HEK293 (cell line): ENCODE data around the gene CLEC1A.

Experiments used
- CTCF ChIA-PET: fragments of 350-600 bp; formaldehyde crosslinking; extraction: SDS; loops from one replicate; lab custom pipeline; 2021; ENCODE audit warnings: antibody characterized with exemption; lab: Yijun Ruan, JAX
- POLR2A ChIA-PET: fragments of 300-600 bp; formaldehyde crosslinking; extraction: SDS; loops from one replicate; lab custom pipeline; 2020; ENCODE audit warnings: antibody characterized with exemption, inconsistent platforms; lab: Yijun Ruan, JAX
- H3K27ac ChIP-seq: fragments of 200-500 bp; sonication (Bioruptor generic); 2 replicates; pipeline ENCODE4 v1.5.1; 2014; ENCODE audit warnings: low read depth, low read length, control low read depth, inconsistent platforms; ENCODE audit errors: extremely low read depth
- H3K36me3 ChIP-seq, 2 experiments: fragments of 200-500 bp in 1 of 2; sonication (Bioruptor generic) in 1 of 2; 1 replicate in 1 of 2; 2 replicates in 1 of 2; pipeline ENCODE4 v1.5.1; 2014 to 2017; ENCODE audit warnings: inconsistent platforms in 2 of 2, low read length in 2 of 2; ENCODE audit not compliant: control insufficient read depth in 2 of 2, insufficient read depth in 1 of 2
- H3K4me1 ChIP-seq: fragments of 200-500 bp; sonication (Bioruptor generic); 2 replicates; pipeline ENCODE4 v1.5.1; 2014; ENCODE audit warnings: mild to moderate bottlenecking, low read length, inconsistent platforms; ENCODE audit not compliant: control insufficient read depth, insufficient read depth
- H3K4me3 ChIP-seq: 2 replicates; pipeline ENCODE4 v1.5.1; 2011; ENCODE audit warnings: low read depth, mild to moderate bottlenecking, control low read depth, low read length, moderate library complexity
- H3K9me3 ChIP-seq: fragments of 200-500 bp; sonication (Bioruptor generic); 2 replicates; pipeline ENCODE4 v1.5.1; 2014; ENCODE audit warnings: low read depth, low read length, inconsistent platforms; ENCODE audit not compliant: control insufficient read depth, insufficient read depth
- ATF2 ChIP-seq: fragments of 450-650 bp; formaldehyde crosslinking; IDR thresholded peaks from 2 replicates; pipeline ENCODE4 v1.5.1; 2016; ENCODE audit warnings: missing biosample characterization, missing genetic modification characterization, low read depth
- BCL11B ChIP-seq: fragments of 450-650 bp; formaldehyde crosslinking; IDR thresholded peaks from 2 replicates; pipeline ENCODE4 v1.5.1; 2016; ENCODE audit warnings: low read depth, missing biosample characterization, missing genetic modification characterization
- GLIS2 ChIP-seq: fragments of 450-650 bp; formaldehyde crosslinking; IDR thresholded peaks from 2 replicates; pipeline ENCODE4 v1.5.1; 2016; ENCODE audit warnings: missing biosample characterization, missing genetic modification characterization
- IKZF3 ChIP-seq: fragments of 450-650 bp; IDR thresholded peaks from 2 replicates; pipeline ENCODE4 v1.5.0; 2018; ENCODE audit warnings: missing biosample characterization, mild to moderate bottlenecking, missing genetic modification characterization, moderate library complexity
- PRDM10 ChIP-seq: fragments of 450-650 bp; formaldehyde crosslinking; IDR thresholded peaks from 2 replicates; pipeline ENCODE4 v1.5.1; 2016; ENCODE audit warnings: missing biosample characterization, missing genetic modification characterization
- SP7 ChIP-seq: fragments of 450-650 bp; formaldehyde crosslinking; IDR thresholded peaks from 2 replicates; pipeline ENCODE4 v1.5.1; 2016; ENCODE audit warnings: missing biosample characterization, missing genetic modification characterization
- YY1 ChIP-seq: fragments of 450-650 bp; formaldehyde crosslinking; IDR thresholded peaks from 2 replicates; pipeline ENCODE4 v1.5.1; 2018; ENCODE audit warnings: missing biosample characterization, missing genetic modification characterization
- YY2 ChIP-seq: fragments of 450-650 bp; formaldehyde crosslinking; IDR thresholded peaks from 2 replicates; pipeline ENCODE4 v1.5.1; 2016; ENCODE audit warnings: missing biosample characterization, missing genetic modification characterization
- ZBTB44 ChIP-seq: fragments of 450-650 bp; IDR thresholded peaks from 2 replicates; pipeline ENCODE4 v1.5.1; 2018; ENCODE audit warnings: missing biosample characterization, mild to moderate bottlenecking, missing genetic modification characterization
- ZNF140 ChIP-seq: fragments of 450-650 bp; formaldehyde crosslinking; IDR thresholded peaks from 2 replicates; pipeline ENCODE4 v1.5.1; 2016; ENCODE audit warnings: missing biosample characterization, missing genetic modification characterization
- ZNF155 ChIP-seq: fragments of 450-650 bp; formaldehyde crosslinking; IDR thresholded peaks from 2 replicates; pipeline ENCODE4 v1.5.1; 2016; ENCODE audit warnings: missing biosample characterization, missing genetic modification characterization
- ZNF169 ChIP-seq: fragments of 450-650 bp; formaldehyde crosslinking; IDR thresholded peaks from 2 replicates; pipeline ENCODE4 v1.5.1; 2016; ENCODE audit warnings: missing biosample characterization, missing genetic modification characterization
- ZNF223 ChIP-seq: fragments of 450-650 bp; formaldehyde crosslinking; IDR thresholded peaks from 2 replicates; pipeline ENCODE4 v1.5.1; 2016; ENCODE audit warnings: missing biosample characterization, missing genetic modification characterization
- ZNF280D ChIP-seq: fragments of 450-650 bp; formaldehyde crosslinking; IDR thresholded peaks from 2 replicates; pipeline ENCODE4 v1.5.1; 2016; ENCODE audit warnings: missing biosample characterization, missing genetic modification characterization
- ZNF354C ChIP-seq: fragments of 450-650 bp; formaldehyde crosslinking; IDR thresholded peaks from 2 replicates; pipeline ENCODE4 v1.5.1; 2016; ENCODE audit warnings: missing biosample characterization, missing genetic modification characterization, low read depth, borderline replicate concordance
- ZNF398 ChIP-seq: fragments of 450-650 bp; formaldehyde crosslinking; IDR thresholded peaks from 2 replicates; pipeline ENCODE4 v1.5.1; 2017; ENCODE audit warnings: missing biosample characterization, missing genetic modification characterization
- ZNF473 ChIP-seq: fragments of 450-650 bp; formaldehyde crosslinking; IDR thresholded peaks from 2 replicates; pipeline ENCODE4 v1.5.1; 2017; ENCODE audit warnings: missing biosample characterization, missing genetic modification characterization
- ZNF521 ChIP-seq: fragments of 450-650 bp; formaldehyde crosslinking; IDR thresholded peaks from 2 replicates; pipeline ENCODE4 v1.5.1; 2017; ENCODE audit warnings: missing biosample characterization, mild to moderate bottlenecking, missing genetic modification characterization
- ZNF530 ChIP-seq: fragments of 450-650 bp; formaldehyde crosslinking; IDR thresholded peaks from 2 replicates; pipeline ENCODE4 v1.5.1; 2016; ENCODE audit warnings: low read depth, missing biosample characterization, missing genetic modification characterization
- ZNF580 ChIP-seq: fragments of 450-650 bp; formaldehyde crosslinking; IDR thresholded peaks from 2 replicates; pipeline ENCODE4 v1.5.1; 2016; ENCODE audit warnings: missing biosample characterization, missing genetic modification characterization
- ZNF658 ChIP-seq: fragments of 450-650 bp; formaldehyde crosslinking; IDR thresholded peaks from 2 replicates; pipeline ENCODE4; 2016; ENCODE audit warnings: missing biosample characterization, missing genetic modification characterization
- ZNF670 ChIP-seq: fragments of 450-650 bp; formaldehyde crosslinking; IDR thresholded peaks from 2 replicates; pipeline ENCODE4 v1.5.1; 2016; ENCODE audit warnings: missing biosample characterization, missing genetic modification characterization, low read depth
- ZNF830 ChIP-seq: fragments of 450-650 bp; IDR thresholded peaks from 2 replicates; pipeline ENCODE4 v1.5.0; 2018; ENCODE audit warnings: missing biosample characterization, missing genetic modification characterization, low read depth, mild to moderate bottlenecking, moderate library complexity
- ZXDB ChIP-seq: fragments of 450-650 bp; formaldehyde crosslinking; IDR thresholded peaks from 2 replicates; pipeline ENCODE4 v1.5.1; 2016; ENCODE audit warnings: missing biosample characterization, missing genetic modification characterization

CLEC1A gene

GRCh38 chr12:10131111-10131690 is 32.4 kb upstream of the CLEC1A start:
- TF ChIP-seq ZNF155 (tag by site-specific recombination) (no peak), ZNF398 (tag by site-specific recombination) (no peak), ATF2 (tag by site-specific recombination) (no peak), ZNF521 (no peak), ZNF830 (no peak)
- no peak overlapping the region for H3K27ac ChIP-seq
- CTCF ChIA-PET: interaction anchor here (1.2 to 1.6 kb wide), 2 partner anchors 12 to 380 kb away, joined by 7 to 8 read pairs; no protein-coding TSS in a partner anchor
- POLR2A ChIA-PET: no interaction called here
- H3K4me1 ChIP-seq: no peaks in the 10 kb centered on the region
- no peak overlapping the region for H3K4me3 ChIP-seq
- no peaks in the 10 kb centered on the region for H3K9me3 ChIP-seq
- H3K36me3 ChIP-seq: no peaks in the 10 kb centered on the region

GRCh38 chr12:10130042-10130441 is 31.3 kb upstream of the CLEC1A start, which contains the start of gene CLEC7A:
CLEC7A (minus strand) TSS chr12:10130199; CDS start chr12:10130082, 117 bp downstream.
- CTCF ChIA-PET: interaction anchor here (1.2 to 1.6 kb wide), 3 partner anchors 19 to 379 kb away, joined by 3 to 8 read pairs (median 3); no protein-coding TSS in a partner anchor
- Histone ChIP-seq H3K4me1 (no peaks in the 10 kb centered on the region), H3K27ac (no peak within 1 kb of the TSS), H3K36me3 (no peaks in the 10 kb centered on the region), H3K4me3 (no peak within 1 kb of the TSS), H3K9me3 (no peaks in the 10 kb centered on the region)
- POLR2A ChIA-PET: no interaction called here
- TF ChIP-seq IKZF3 (tag by site-specific recombination) (no peak), GLIS2 (tag by site-specific recombination) (no peak), ZXDB (tag by site-specific recombination) (no peak), ZNF169 (tag by site-specific recombination) (no peak), ZNF140 (tag by site-specific recombination) (no peak), ZBTB44 (no peak), ZNF354C (tag by site-specific recombination) (no peak), ZNF530 (no peak), ZNF280D (no peak), ZNF223 (tag by site-specific recombination) (no peak), PRDM10 (tag by site-specific recombination) (no peak), ZNF473 (tag by site-specific recombination) (no peak), ZNF670 (tag by site-specific recombination) (no peak), ZNF658 (tag by site-specific recombination) (no peak), YY1 (tag by site-specific recombination) (no peak), SP7 (tag by site-specific recombination) (no peak), ZNF580 (no peak), BCL11B (tag by site-specific recombination) (no peak), YY2 (tag by site-specific recombination) (no peak)
